K562 (cell line): Measurements from ENCODE around the gene CA6. TPM values are rescaled to one million over a fixed set of nuclear protein-coding genes. Genes with fewer than 3 reads are reported as not detected.
A peak's percentile ranks its signal among the peaks of the same experiment; 100 is the strongest.

Source experiments
- KDM4B ChIP-seq, 2 experiments: fragments of 450-650 bp in 1 of 2; sonication (generic) in 1 of 2; IDR thresholded peaks; 2 replicates each; pipeline ENCODE4 v1.6.1; 2016 to 2017; ENCODE audit warnings: borderline replicate concordance in 2 of 2, antibody characterized with exemption in 1 of 2, low read depth in 1 of 2, mild to moderate bottlenecking in 1 of 2
- MTA2 ChIP-seq: fragments of 450-650 bp; IDR thresholded peaks from 2 replicates; pipeline ENCODE4 v1.6.1; 2016; ENCODE audit warnings: low read depth
- MTF1 ChIP-seq: fragments of 250-450 bp; sonication (Bioruptor Pico); IDR thresholded peaks from 2 replicates; pipeline ENCODE4 v1.9.0; 2021; ENCODE audit warnings: moderate library complexity, mild to moderate bottlenecking, inconsistent platforms, borderline replicate concordance
- NCOR1 ChIP-seq: fragments of 450-650 bp; IDR thresholded peaks from 2 replicates; pipeline ENCODE4 v1.6.1; 2016; ENCODE audit warnings: mild to moderate bottlenecking, moderate library complexity
- NFXL1 ChIP-seq: fragments of 450-650 bp; formaldehyde crosslinking; IDR thresholded peaks from 2 replicates; pipeline ENCODE4 v1.4.0; 2021; ENCODE audit warnings: mild to moderate bottlenecking
- RBM17 ChIP-seq: fragments of 200-400 bp; formaldehyde crosslinking; IDR thresholded peaks from 2 replicates; pipeline ENCODE4 v1.6.1; 2017; ENCODE audit warnings: low read depth, mild to moderate bottlenecking, low read length, borderline replicate concordance
- RCOR1 ChIP-seq, 2 experiments: IDR thresholded peaks; 2 replicates each; pipeline ENCODE4 v1.6.1; 2012; ENCODE audit warnings: low read depth in 2 of 2, low read length in 2 of 2, borderline replicate concordance in 1 of 2, improper control_type of control experiment in 1 of 2
- SMC3 ChIP-seq: conservative IDR thresholded peaks from 2 replicates; pipeline ENCODE4 v1.6.1; 2011; ENCODE audit warnings: low read depth, low read length, improper control_type of control experiment; ENCODE audit not compliant: insufficient read depth
- SP1 ChIP-seq: sonication (generic); formaldehyde crosslinking; IDR thresholded peaks from 2 replicates; pipeline ENCODE4 v1.8.1; 2022; ENCODE audit warnings: mild to moderate bottlenecking, missing genetic modification reagents
- SREBF1 ChIP-seq: fragments of 150-350 bp; IDR thresholded peaks from 2 replicates; pipeline ENCODE4 v1.6.1; 2014; ENCODE audit warnings: antibody characterized with exemption, low read depth, low read length, borderline replicate concordance
- THAP12 ChIP-seq: fragments of 250-450 bp; sonication (Bioruptor Pico); IDR thresholded peaks from 2 replicates; pipeline ENCODE4 v1.9.0; 2021; ENCODE audit warnings: mild to moderate bottlenecking, inconsistent platforms
- TRIM25 ChIP-seq: fragments of 450-650 bp; IDR thresholded peaks from 2 replicates; pipeline ENCODE4 v1.7.0; 2016; ENCODE audit warnings: borderline replicate concordance
- ZC3H4 ChIP-seq: sonication (generic); formaldehyde crosslinking; IDR thresholded peaks from 2 replicates; pipeline ENCODE4 v1.9.0; 2021; ENCODE audit warnings: missing genetic modification reagents, borderline replicate concordance
- ZNF75A ChIP-seq: fragments of 450-650 bp; formaldehyde crosslinking; IDR thresholded peaks from 2 replicates; pipeline ENCODE4 v1.4.0; 2020; ENCODE audit warnings: mild to moderate bottlenecking
- ZNF77 ChIP-seq: fragments of 250-450 bp; sonication (Bioruptor Pico); IDR thresholded peaks from 2 replicates; pipeline ENCODE4 v1.5.0; 2020
- polyA plus RNA-seq, 8 experiments: library from polyadenylated mRNA; depleted of rRNA in 4 of 8; stranded (reverse) in 5 of 8; unstranded in 3 of 8; fragments of >200 nt; fragmentation: Nextera tagmentation in 2 of 8; fragmentation: Illumina TruSeq in 1 of 8; extraction: Ambion mirVana in 2 of 8; extraction: Trizol in 1 of 8; gene quantifications; 2 replicates each; pipeline versions ENCODE4 v1.2.1 to v1.2.3, GENCODE V29; 2011 to 2014; ENCODE audit warnings: inconsistent platforms in 1 of 8, missing spikeins in 1 of 8
- total RNA-seq, 7 experiments: library from RNA; depleted of rRNA in 6 of 7; stranded (reverse); fragments of >200 nt in 6 of 7; fragmentation: Illumina TruSeq in 2 of 7; extraction: Trizol in 2 of 7; gene quantifications; 2 replicates each; pipeline versions ENCODE4 v1.2.1 to v1.2.3, GENCODE V29; 2011 to 2021; ENCODE audit warnings: low replicate concordance in 1 of 7
- TF ChIP-seq, protein P1 (sequence below), 2 experiments: IDR thresholded peaks in 1 of 2; conservative IDR thresholded peaks in 1 of 2; 2 replicates each; pipeline ENCODE4 v1.6.1; 2016; ENCODE audit warnings: low read depth in 2 of 2, mild to moderate bottlenecking in 1 of 2, missing compliant biosample characterization in 1 of 2, missing genetic modification characterization in 1 of 2, moderate library complexity in 1 of 2
- TF ChIP-seq, protein P2 (sequence below): fragments of 250-450 bp; sonication (Bioruptor Pico); IDR thresholded peaks from 2 replicates; pipeline ENCODE4 v1.4.0; 2020; ENCODE audit warnings: mild to moderate bottlenecking, moderate library complexity

CA6 gene
- total and polyA plus RNA-seq, 9 of the 15 experiments (the other 6 are each of a cell fraction or from before 2014, with no cell fraction given), result not detected

GRCh38 chr1:8938232-8938999 is 7.3 kb upstream of the CA6 start (continued):
- TF ChIP-seq, protein P1, sequence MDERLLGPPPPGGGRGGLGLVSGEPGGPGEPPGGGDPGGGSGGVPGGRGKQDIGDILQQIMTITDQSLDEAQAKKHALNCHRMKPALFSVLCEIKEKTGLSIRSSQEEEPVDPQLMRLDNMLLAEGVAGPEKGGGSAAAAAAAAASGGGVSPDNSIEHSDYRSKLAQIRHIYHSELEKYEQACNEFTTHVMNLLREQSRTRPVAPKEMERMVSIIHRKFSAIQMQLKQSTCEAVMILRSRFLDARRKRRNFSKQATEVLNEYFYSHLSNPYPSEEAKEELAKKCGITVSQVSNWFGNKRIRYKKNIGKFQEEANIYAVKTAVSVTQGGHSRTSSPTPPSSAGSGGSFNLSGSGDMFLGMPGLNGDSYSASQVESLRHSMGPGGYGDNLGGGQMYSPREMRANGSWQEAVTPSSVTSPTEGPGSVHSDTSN (CRISPR knock-in tag; IDR thresholded peaks at IDR 0.05; ENCODE audit: low read depth), result no peak
- TF ChIP-seq, protein P1 (tag; conservative IDR thresholded peaks at IDR 0.05; ENCODE audit: low read depth), result peak; percentile 92
- TF ChIP-seq NFXL1 (CRISPR knock-in tag), result no peak
- TF ChIP-seq RCOR1 (IDR thresholded peaks at IDR 0.05; ENCODE audit: borderline replicate concordance in 1 of 2, low read depth in 2 of 2, low read length in 2 of 2), result no peak
- no peak for TF ChIP-seq MTA2
- TF ChIP-seq KDM4B (IDR thresholded peaks at IDR 0.05; ENCODE audit: borderline replicate concordance in 2 of 2, low read depth in 1 of 2), result no peak
- TF ChIP-seq MTF1 (CRISPR knock-in tag), result no peak
- no peak for TF ChIP-seq ZC3H4 (CRISPR knock-in tag)
- no peak for TF ChIP-seq SP1 (CRISPR knock-in tag)
- no peak for TF ChIP-seq ZNF77 (CRISPR knock-in tag)
- TF ChIP-seq THAP12 (CRISPR knock-in tag), result no peak
- no peak for TF ChIP-seq NCOR1
- no peak for TF ChIP-seq TRIM25
- no peak for TF ChIP-seq SMC3
- no peak for TF ChIP-seq SREBF1
- TF ChIP-seq RBM17, result no peak
- TF ChIP-seq, protein P2, sequence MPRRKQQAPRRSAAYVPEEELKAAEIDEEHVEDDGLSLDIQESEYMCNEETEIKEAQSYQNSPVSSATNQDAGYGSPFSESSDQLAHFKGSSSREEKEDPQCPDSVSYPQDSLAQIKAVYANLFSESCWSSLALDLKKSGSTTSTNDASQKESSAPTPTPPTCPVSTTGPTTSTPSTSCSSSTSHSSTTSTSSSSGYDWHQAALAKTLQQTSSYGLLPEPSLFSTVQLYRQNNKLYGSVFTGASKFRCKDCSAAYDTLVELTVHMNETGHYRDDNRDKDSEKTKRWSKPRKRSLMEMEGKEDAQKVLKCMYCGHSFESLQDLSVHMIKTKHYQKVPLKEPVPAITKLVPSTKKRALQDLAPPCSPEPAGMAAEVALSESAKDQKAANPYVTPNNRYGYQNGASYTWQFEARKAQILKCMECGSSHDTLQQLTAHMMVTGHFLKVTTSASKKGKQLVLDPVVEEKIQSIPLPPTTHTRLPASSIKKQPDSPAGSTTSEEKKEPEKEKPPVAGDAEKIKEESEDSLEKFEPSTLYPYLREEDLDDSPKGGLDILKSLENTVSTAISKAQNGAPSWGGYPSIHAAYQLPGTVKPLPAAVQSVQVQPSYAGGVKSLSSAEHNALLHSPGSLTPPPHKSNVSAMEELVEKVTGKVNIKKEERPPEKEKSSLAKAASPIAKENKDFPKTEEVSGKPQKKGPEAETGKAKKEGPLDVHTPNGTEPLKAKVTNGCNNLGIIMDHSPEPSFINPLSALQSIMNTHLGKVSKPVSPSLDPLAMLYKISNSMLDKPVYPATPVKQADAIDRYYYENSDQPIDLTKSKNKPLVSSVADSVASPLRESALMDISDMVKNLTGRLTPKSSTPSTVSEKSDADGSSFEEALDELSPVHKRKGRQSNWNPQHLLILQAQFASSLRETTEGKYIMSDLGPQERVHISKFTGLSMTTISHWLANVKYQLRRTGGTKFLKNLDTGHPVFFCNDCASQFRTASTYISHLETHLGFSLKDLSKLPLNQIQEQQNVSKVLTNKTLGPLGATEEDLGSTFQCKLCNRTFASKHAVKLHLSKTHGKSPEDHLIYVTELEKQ (CRISPR knock-in tag), result no peak
- TF ChIP-seq ZNF75A (CRISPR knock-in tag), result no peak
